Activated CD8-positive, alpha-beta memory T cell treated with anti-CD3 and anti-CD28 coated beads, Interleukin-2, amount 10 ng/mL, durations not matched to agents 7 days and 5 days (primary cell): ENCODE data around the gene RNH1. TPM values are rescaled to one million over a fixed set of nuclear protein-coding genes. Genes with fewer than 3 reads are reported as not detected.

Source experiments
- ATAC-seq: fragments of 150-1000 bp; cut with Tn5 transposase; one replicate; pipeline ENCODE4 v1.10.0; 2021; ENCODE audit warnings: moderate library complexity
- CTCF ChIA-PET: fragments of 350-600 bp; sonication (Branson Sonifier 250); formaldehyde crosslinking; loops from one replicate; lab custom pipeline; 2021; ENCODE audit warnings: antibody characterized with exemption; lab: Charles Lee
- DNase-seq: peaks from one replicate; pipeline ENCODE4 v3.0.0-alpha.2; 2020
- H3K27ac Mint-ChIP-seq: one replicate; pipeline ENCODE4 v1.8.0; 2021; ENCODE audit warnings: mild to moderate bottlenecking, mixed read lengths
- H3K27me3 Mint-ChIP-seq: one replicate; pipeline ENCODE4 v1.8.0; 2021; ENCODE audit warnings: mixed read lengths
- H3K36me3 Mint-ChIP-seq: one replicate; pipeline ENCODE4 v1.8.0; 2021; ENCODE audit warnings: mild to moderate bottlenecking, mixed read lengths
- H3K4me1 Mint-ChIP-seq: one replicate; pipeline ENCODE4 v1.8.0; 2021; ENCODE audit warnings: mixed read lengths
- H3K4me3 Mint-ChIP-seq: one replicate; pipeline ENCODE4 v1.8.0; 2021; ENCODE audit warnings: mild to moderate bottlenecking, moderate library complexity, mixed read lengths
- H3K9me3 Mint-ChIP-seq: one replicate; pipeline ENCODE4 v1.8.0; 2022; ENCODE audit warnings: low read depth, mixed read lengths
- total RNA-seq, 2 experiments: library from RNA; stranded (reverse); gene quantifications; one replicate each; pipeline ENCODE4 v1.2.3, GENCODE V29; 2021

RNH1 gene
- total RNA-seq, 2 experiments from 2014 or later = 98.4 to 113 TPM

GRCh38 chr11:487571-488021 lies 19.4 kb downstream of the RNH1 start:
- no peak overlapping the region for H3K27ac Mint-ChIP-seq
- no peak overlapping the region for H3K4me3 Mint-ChIP-seq
- H3K27me3 Mint-ChIP-seq = no peaks in the 10 kb centered on the region
- H3K4me1 Mint-ChIP-seq = no peaks in the 10 kb centered on the region
- H3K9me3 Mint-ChIP-seq = no peaks in the 10 kb centered on the region
- DNase-seq (no peak), ATAC-seq (no peak)
- no peaks in the 10 kb centered on the region for H3K36me3 Mint-ChIP-seq
- CTCF ChIA-PET = no interaction called here

DNA sequence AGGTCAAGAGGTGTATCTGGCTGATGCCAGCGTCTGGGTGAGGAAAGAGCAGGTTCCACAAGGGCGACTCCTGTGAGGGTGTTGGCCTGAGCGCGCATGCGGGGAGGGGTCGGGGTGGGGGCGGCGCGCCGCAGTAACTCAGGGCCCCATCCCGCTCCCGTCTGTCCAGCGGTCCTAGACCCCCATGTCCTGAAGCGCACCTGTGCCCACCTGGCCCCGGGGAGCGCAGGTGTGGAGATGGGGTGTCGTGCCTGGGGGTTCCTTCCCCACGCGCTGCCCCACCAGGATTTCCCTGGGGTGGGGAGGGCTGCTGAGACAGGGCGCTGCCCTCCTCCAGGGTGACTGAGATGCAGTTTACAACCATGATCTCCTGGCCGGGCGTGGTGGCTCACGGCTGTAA lies 20.9 kb downstream of the RNH1 start:
- no peak for ATAC-seq
- Mint-ChIP-seq H3K4me3 (no peak overlapping the region), H3K27ac (no peak overlapping the region), H3K4me1 (no peaks in the 10 kb centered on the region), H3K9me3 (no peaks in the 10 kb centered on the region), H3K36me3 (no peaks in the 10 kb centered on the region), H3K27me3 (no peaks in the 10 kb centered on the region)
- no peak for DNase-seq
- CTCF ChIA-PET = no interaction called here

DNA sequence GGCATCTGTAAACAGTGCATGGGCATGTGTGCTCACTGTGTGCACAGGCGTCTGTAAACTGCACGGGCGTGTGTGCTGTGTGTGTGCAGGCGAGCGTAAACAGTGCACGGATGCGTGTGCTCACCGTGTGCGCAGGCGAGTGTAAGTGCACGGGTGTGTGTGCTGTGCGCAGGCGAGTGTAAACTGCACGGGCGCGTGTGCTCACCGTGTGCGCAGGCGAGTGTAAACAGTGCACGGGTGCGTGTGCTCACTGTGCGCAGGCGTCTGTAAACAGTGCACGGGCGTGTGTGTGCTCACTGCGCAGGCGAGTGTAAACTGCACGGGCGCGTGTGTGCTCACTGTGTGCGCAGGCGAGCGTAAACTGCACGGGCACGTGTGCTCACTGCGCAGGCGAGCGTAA lies 22.4 kb downstream of the RNH1 start:
- no peak overlapping the region for H3K27ac Mint-ChIP-seq
- no peaks in the 10 kb centered on the region for H3K9me3 Mint-ChIP-seq
- H3K27me3 Mint-ChIP-seq = no peaks in the 10 kb centered on the region
- H3K4me1 Mint-ChIP-seq = no peaks in the 10 kb centered on the region
- no peak overlapping the region for H3K4me3 Mint-ChIP-seq
- CTCF ChIA-PET = no interaction called here
- DNase-seq = no peak
- no peak for ATAC-seq
- H3K36me3 Mint-ChIP-seq = no peaks in the 10 kb centered on the region

- H3K27me3 Mint-ChIP-seq = no peaks in the 10 kb centered on the region
- CTCF ChIA-PET = no interaction called here
- no peak for DNase-seq
- no peak overlapping the region for H3K4me3 Mint-ChIP-seq
- no peak for ATAC-seq
- no peaks in the 10 kb centered on the region for H3K9me3 Mint-ChIP-seq
- H3K4me1 Mint-ChIP-seq = peaks cover 2% of the 10 kb centered on the region
- H3K27ac Mint-ChIP-seq = no peak overlapping the region
- H3K36me3 Mint-ChIP-seq = no peaks in the 10 kb centered on the region
These were observed 27.7 kb downstream of the RNH1 start for GRCh38 chr11:479311-479710.

GRCh38 chr11:477052-477715 lies 29.9 kb downstream of the RNH1 start:
- H3K27me3 Mint-ChIP-seq = no peaks in the 10 kb centered on the region
- no peaks in the 10 kb centered on the region for H3K9me3 Mint-ChIP-seq
- no peak overlapping the region for H3K4me3 Mint-ChIP-seq
- CTCF ChIA-PET = interaction anchor here (1.1 to 1.6 kb wide), 2 partner anchors 42 to 80 kb away, joined by 3 to 4 read pairs; no protein-coding TSS in a partner anchor
- H3K27ac Mint-ChIP-seq = no peak overlapping the region
- DNase-seq = no peak
- ATAC-seq = no peak
- H3K36me3 Mint-ChIP-seq = no peaks in the 10 kb centered on the region
- H3K4me1 Mint-ChIP-seq = peaks cover 2% of the 10 kb centered on the region

GRCh38 chr11:476416-476815 lies 30.6 kb downstream of the RNH1 start:
- no peak overlapping the region for H3K27ac Mint-ChIP-seq
- H3K9me3 Mint-ChIP-seq = no peaks in the 10 kb centered on the region
- H3K36me3 Mint-ChIP-seq = no peaks in the 10 kb centered on the region
- CTCF ChIA-PET = interaction anchor here (1.1 to 1.6 kb wide), 2 partner anchors 42 to 79 kb away, joined by 3 to 4 read pairs; no protein-coding TSS in a partner anchor
- no peak for DNase-seq
- no peaks in the 10 kb centered on the region for H3K27me3 Mint-ChIP-seq
- peaks cover 2% of the 10 kb centered on the region for H3K4me1 Mint-ChIP-seq
- no peak for ATAC-seq
- H3K4me3 Mint-ChIP-seq = no peak overlapping the region

DNA sequence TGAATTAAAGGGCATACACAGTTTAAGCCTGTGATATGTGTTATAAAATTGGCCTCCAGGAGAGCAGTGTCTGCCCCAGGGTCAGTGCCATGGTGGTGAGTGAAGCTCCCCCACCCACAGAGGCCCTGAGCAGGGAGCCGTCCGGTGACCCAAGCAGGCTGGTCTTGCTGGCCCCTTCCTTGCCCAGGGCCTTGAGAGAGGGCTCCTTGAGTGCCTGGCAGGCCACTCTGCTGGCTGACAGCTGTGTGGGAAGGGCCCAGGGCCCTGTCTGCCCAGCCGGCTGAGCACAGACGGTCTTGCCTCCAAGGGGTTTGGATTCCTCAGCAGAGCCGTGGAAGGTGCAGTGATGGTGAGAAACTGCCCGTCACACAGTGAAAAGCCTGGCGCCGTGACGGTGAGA lies 31.1 kb downstream of the RNH1 start:
- H3K4me1 Mint-ChIP-seq = peaks cover 2% of the 10 kb centered on the region
- no peak for ATAC-seq
- CTCF ChIA-PET = interaction anchor here (1.6 kb wide), 1 partner anchor 43 kb away, joined by 4 read pairs; no protein-coding TSS in a partner anchor

GRCh38 chr11:474914-475506 lies 32.0 kb downstream of the RNH1 start:
- no peak overlapping the region for H3K27ac Mint-ChIP-seq
- DNase-seq = no peak
- CTCF ChIA-PET = no interaction called here
- H3K4me3 Mint-ChIP-seq = no peak overlapping the region
- no peaks in the 10 kb centered on the region for H3K36me3 Mint-ChIP-seq
- H3K27me3 Mint-ChIP-seq = no peaks in the 10 kb centered on the region
- H3K9me3 Mint-ChIP-seq = no peaks in the 10 kb centered on the region
- ATAC-seq = no peak
- H3K4me1 Mint-ChIP-seq = peaks cover 2% of the 10 kb centered on the region

More for the DNA sequence above, 31.1 kb downstream of the RNH1 start:
- no peak overlapping the region for H3K27ac Mint-ChIP-seq
- H3K4me3 Mint-ChIP-seq = no peak overlapping the region
- no peaks in the 10 kb centered on the region for H3K9me3 Mint-ChIP-seq
- DNase-seq = no peak
- H3K27me3 Mint-ChIP-seq = no peaks in the 10 kb centered on the region
- H3K36me3 Mint-ChIP-seq = no peaks in the 10 kb centered on the region

DNA sequence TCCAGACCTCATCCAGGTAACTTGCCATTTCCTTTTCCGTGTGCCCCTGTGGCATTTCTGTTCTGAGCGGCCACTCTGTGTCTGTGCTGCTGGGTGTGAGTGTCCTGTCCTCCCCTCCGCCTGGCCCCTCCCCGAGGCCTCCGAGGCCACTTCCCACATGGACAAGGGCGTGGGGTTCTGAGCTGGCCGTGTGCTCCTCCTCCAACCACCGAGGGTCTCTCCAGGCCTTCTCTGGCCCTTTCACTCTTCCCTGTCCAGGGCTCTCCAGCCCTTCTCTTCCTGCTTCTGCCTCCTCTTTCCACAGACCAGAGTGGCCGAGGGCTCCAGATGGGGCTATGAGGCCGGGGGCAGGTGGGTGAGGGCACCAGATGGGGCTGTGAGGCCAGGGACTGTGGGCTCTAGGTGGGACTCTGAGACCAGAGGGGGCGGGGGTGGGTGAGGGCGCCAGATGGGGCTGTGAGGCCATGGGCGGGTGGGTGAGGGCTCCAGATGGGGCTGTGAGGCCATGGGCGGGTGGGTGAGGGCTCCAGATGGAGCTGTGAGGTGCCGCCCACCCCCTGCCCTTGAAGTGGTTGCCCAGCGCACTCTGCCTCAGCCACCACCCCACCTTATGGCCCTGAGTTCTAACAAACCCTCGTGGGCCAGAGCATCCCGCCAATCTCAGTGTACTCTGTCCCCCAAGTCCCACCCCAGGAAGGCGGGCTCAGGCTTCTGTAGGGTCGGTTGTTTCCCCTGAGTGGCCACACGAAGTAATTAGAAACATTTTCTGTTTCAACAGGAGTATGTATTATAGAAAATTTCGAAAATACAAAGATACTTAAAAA lies 32.9 kb downstream of the RNH1 start:
- no peak for ATAC-seq
- no peak for DNase-seq
- H3K27ac Mint-ChIP-seq = no peak overlapping the region
- no peaks in the 10 kb centered on the region for H3K4me1 Mint-ChIP-seq
- H3K4me3 Mint-ChIP-seq = no peak overlapping the region
- H3K9me3 Mint-ChIP-seq = no peaks in the 10 kb centered on the region
- no peaks in the 10 kb centered on the region for H3K36me3 Mint-ChIP-seq
- CTCF ChIA-PET = no interaction called here
- H3K27me3 Mint-ChIP-seq = no peaks in the 10 kb centered on the region

DNA sequence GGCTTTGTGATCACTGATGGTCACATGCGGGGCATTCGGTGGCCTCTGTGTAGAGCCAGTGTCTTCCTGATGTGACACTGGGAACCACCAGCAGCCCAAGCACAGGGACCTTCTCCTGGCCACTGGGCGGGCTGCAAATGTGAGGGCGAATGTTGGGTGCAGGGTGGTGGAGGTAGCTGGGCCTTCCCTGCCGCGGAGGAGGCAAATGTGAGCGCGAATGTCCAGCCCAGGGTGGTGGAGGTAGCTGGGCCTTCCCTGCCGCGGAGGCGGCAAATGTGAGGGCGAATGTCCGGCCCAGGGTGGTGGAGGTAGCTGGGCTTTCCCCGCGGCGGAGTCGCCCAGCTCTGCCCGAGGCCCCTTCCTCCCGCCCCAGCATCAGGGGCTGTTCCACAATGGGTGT lies 33.6 kb downstream of the RNH1 start:
- no peaks in the 10 kb centered on the region for H3K4me1 Mint-ChIP-seq
- DNase-seq = no peak
- H3K27me3 Mint-ChIP-seq = no peaks in the 10 kb centered on the region
- no peaks in the 10 kb centered on the region for H3K9me3 Mint-ChIP-seq
- no peak overlapping the region for H3K4me3 Mint-ChIP-seq
- H3K36me3 Mint-ChIP-seq = no peaks in the 10 kb centered on the region
- ATAC-seq = no peak
- CTCF ChIA-PET = no interaction called here
- H3K27ac Mint-ChIP-seq = no peak overlapping the region

DNA sequence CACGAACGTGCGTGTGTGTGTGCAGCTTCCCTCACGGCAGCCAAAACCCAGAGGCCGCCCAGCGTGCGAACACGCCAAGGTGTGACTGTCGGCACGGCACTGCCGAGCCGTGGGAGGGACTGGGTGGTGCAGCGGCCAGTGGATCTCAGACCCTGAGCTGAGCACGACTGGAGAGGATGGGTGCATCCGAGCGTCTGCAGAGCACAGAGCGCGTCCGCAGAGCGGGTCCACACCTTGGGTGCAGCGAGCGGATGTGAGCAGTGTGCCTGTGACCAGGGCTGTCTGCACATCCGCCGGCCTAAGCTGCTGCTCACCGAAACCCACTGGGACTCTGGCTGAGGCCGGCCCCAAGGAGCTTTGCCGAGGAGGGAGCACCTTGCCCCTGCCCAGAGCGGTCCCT lies 34.2 kb downstream of the RNH1 start:
- CTCF ChIA-PET = no interaction called here
- DNase-seq = no peak
- H3K9me3 Mint-ChIP-seq = no peaks in the 10 kb centered on the region
- H3K27ac Mint-ChIP-seq = no peak overlapping the region
- H3K4me1 Mint-ChIP-seq = no peaks in the 10 kb centered on the region
- H3K4me3 Mint-ChIP-seq = no peak overlapping the region
- H3K36me3 Mint-ChIP-seq = no peaks in the 10 kb centered on the region
- no peak for ATAC-seq
- H3K27me3 Mint-ChIP-seq = no peaks in the 10 kb centered on the region

- ATAC-seq = peak; percentile 16
- no peak overlapping the region for H3K27ac Mint-ChIP-seq
- no peaks in the 10 kb centered on the region for H3K36me3 Mint-ChIP-seq
- H3K27me3 Mint-ChIP-seq = no peaks in the 10 kb centered on the region
- CTCF ChIA-PET = no interaction called here
- no peak for DNase-seq
- H3K9me3 Mint-ChIP-seq = no peaks in the 10 kb centered on the region
- no peak overlapping the region for H3K4me3 Mint-ChIP-seq
- no peaks in the 10 kb centered on the region for H3K4me1 Mint-ChIP-seq
These were observed 34.8 kb downstream of the RNH1 start for GRCh38 chr11:472272-472671.

DNA sequence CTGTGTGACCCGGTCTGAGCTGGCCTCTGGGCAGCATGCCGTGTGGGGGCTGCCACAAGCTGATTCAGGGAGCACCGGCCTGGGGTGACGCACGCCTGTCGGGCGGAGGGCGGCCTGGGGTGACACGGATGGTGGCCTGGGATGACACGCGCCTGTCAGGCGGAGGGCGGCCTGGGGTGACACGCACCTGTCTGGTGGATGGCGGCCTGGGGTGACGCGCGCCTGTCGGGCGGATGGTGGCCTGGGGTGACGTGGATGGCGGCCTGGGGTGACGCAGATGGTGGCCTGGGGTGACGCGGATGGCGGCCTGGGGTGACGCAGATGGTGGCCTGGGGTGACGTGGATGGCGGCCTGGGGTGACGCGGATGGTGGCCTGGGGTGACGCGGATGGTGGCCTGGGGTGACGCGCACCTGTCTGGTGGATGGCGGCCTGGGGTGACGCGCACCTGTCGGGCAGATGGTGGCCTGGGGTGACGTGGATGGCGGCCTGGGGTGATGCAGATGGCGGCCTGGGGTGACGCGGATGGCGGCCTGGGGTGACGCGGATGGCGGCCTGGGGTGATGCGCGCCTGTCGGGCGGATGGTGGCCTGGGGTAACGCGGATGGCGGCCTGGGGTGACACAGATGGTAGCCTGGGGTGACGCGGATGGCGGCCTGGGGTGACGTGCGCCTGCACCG lies 35.4 kb downstream of the RNH1 start:
- Mint-ChIP-seq H3K27ac (no peak overlapping the region), H3K36me3 (no peaks in the 10 kb centered on the region), H3K4me3 (no peak overlapping the region), H3K27me3 (no peaks in the 10 kb centered on the region), H3K4me1 (no peaks in the 10 kb centered on the region), H3K9me3 (no peaks in the 10 kb centered on the region)
- no peak for ATAC-seq
- CTCF ChIA-PET = no interaction called here
- DNase-seq = no peak
